ENCODE results near the gene ABHD17C.
A peak's percentile ranks its signal among the peaks of the same experiment; 100 is the strongest.

Gene ABHD17C

GRCh38 chr15:80769153-80769828 lies 74.2 kb downstream of the ABHD17C start:
- no peak for DNase-seq

- no peak for DNase-seq
Observed at GRCh38 chr15:80769829-80770705, 75.0 kb downstream of the ABHD17C start.

DNA sequence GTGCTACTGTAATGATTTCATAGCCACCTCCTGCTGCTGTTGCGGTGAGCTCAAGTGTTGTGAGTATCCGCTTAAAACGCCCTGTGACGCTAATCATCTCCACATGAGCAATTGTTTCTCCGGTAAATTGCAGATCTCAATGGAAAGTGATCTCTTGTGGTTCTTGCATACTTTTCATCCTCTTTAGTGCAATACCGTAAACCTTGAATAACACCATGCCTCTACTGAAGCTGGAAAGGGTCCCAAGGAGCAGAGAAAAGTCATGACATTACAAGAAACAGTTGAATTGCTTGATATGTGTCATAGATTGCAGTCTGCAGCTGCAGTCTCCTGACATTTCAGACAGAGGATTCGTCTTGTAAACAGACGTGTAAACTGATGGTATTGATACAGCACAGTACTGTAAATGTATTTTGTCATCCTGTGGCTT lies 78.0 kb downstream of the ABHD17C start:
- DNase-seq = no peak

DNA sequence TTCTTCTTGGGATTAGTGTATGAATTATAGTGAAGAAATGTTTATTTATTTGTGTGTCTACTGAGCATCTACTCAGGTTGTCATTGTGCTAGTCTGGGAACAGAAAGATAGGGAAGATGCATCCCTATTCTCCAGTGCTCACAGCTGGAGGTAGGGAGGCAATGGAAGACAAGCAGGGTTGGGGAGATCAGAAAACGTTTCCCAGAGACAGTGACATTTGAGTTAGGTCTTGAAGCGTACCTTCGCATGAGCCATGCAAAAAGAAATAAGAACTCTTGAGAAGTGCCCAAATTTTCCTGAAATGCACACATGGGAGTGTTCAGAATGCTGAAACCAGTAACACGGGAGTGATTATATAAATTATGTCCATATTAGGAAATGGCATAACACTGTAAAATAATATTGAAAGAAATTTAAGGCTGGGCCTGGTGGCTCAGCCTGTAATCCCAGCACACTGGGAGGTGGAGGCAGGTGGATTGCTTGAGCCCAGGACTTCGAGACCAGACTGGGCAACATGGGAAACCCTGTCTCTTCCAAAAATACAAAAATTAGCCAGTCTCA lies 78.8 kb downstream of the ABHD17C start:
- no peak for DNase-seq

DNA sequence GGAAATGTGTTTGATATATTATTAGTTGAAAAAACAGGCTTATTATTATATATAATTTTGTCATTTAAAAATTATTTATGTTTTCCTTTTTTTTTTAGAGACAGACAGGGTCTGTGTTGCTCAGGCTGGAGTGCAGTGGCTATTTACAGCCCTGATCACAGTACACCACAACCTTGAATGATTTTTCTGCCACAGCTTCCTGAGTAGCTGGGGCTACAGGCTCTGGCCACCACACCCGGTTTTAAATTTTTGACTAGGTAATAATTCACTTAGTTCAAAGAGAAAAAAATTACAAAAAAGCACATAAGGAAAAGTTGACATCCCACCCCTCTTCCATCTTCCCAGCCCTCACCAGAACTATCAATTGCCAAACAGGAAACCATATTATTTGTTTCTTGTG lies 79.4 kb downstream of the ABHD17C start:
- no peak for DNase-seq

DNA sequence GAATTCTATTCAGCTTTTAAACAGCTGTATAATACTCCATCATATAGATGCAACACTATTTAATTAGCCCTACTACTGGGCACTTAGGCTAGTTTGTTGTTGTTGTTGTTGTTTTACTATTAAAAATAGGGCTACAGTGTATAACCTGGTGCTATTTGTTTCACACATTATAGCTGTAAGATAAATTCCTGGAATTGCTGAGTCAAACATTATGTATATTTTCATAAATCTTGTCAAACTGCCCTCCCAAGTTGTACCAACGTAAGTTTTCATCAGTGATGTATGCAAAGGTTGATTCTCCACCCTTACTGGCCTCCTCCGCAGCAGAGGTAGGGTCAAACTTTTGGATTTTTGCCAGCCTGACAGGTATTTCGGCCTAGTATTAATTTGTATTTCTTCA lies 80.2 kb downstream of the ABHD17C start:
- no peak for DNase-seq

GRCh38 chr15:80776420-80777045 lies 81.4 kb downstream of the ABHD17C start:
- peak; percentile 41 to 85 for DNase-seq

- peak in 1 of 2 experiments; percentile 7 for DNase-seq
Observed at GRCh38 chr15:80777137-80777536, 82.0 kb downstream of the ABHD17C start.

DNA sequence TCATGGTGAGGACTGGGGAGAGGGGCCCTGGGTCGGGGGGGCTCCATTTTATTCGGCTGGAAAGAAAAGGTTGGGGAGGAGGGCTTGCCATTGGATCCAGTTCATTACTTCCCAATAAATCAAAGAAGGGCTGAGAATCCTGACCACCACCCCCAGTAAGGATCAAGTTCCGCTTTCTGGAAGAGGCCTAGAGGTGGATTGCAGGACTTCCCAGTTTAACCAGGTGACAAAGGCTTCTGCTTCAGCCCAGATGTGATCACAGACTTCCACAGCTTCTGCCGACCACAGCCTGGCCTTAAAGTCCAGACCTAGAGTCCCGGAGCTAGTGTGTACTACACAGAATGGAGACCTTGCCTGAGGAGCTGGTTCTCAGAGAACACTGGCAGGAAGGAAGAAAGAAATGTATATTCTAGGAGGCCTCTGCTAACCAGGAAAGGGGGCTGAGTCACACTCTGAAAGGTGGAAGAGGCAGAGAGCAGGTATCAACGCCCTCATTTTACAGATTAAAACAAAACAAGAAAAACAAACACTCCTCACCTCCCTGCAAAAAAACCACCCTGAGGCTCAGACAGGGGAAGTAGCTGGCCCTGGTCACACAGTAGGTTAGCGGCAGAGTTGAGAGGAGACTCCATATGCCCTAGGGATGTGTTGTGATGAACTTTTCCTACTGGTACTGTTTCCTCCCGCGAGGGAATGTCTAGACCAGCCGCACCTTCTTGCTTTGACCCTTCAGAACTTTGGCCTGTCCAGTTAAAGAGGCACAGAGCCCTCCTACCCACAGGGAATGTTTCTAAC lies 82.9 kb downstream of the ABHD17C start:
- no peak for DNase-seq

- no peak for DNase-seq
Observed at GRCh38 chr15:80778621-80778963, 83.5 kb downstream of the ABHD17C start.

DNA sequence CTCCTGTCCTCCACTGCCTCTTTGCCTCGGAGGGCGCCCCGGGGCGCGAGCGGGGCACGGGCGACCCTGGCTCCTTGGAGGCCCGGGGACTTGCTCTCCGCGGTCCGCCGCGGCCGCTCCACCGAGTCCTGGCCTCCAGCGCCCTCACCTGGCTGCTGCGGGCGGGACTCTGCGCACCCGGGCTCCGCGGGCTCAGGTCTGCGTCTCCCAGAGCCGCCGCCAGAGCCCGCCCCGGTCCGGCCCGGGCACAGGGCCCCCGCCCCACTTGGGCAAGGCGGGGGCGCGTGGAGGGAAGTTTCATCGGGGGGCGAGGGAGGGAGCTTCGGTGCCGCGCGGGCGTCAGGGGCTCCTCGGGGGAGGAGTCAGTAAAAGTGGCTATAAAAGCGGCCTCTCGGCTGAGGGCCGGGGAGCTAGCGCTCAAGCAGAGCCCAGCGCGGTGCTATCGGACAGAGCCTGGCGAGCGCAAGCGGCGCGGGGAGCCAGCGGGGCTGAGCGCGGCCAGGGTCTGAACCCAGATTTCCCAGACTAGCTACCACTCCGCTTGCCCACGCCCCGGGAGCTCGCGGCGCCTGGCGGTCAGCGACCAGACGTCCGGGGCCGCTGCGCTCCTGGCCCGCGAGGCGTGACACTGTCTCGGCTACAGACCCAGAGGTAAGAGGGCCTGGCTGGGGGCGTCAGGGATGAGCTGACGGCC lies 84.0 kb downstream of the ABHD17C start, which contains the start of gene CEMIP:
TSS of gene CEMIP (plus strand) at position 407 of the 694 bp plus-strand sequence. CDS start 94,510 bp downstream, outside the sequence.
- DNase-seq = peak; percentile 23 to 93

GRCh38 chr15:80779658-80780415 lies 84.7 kb downstream of the ABHD17C start:
- DNase-seq = peak; percentile 42 to 77

DNA sequence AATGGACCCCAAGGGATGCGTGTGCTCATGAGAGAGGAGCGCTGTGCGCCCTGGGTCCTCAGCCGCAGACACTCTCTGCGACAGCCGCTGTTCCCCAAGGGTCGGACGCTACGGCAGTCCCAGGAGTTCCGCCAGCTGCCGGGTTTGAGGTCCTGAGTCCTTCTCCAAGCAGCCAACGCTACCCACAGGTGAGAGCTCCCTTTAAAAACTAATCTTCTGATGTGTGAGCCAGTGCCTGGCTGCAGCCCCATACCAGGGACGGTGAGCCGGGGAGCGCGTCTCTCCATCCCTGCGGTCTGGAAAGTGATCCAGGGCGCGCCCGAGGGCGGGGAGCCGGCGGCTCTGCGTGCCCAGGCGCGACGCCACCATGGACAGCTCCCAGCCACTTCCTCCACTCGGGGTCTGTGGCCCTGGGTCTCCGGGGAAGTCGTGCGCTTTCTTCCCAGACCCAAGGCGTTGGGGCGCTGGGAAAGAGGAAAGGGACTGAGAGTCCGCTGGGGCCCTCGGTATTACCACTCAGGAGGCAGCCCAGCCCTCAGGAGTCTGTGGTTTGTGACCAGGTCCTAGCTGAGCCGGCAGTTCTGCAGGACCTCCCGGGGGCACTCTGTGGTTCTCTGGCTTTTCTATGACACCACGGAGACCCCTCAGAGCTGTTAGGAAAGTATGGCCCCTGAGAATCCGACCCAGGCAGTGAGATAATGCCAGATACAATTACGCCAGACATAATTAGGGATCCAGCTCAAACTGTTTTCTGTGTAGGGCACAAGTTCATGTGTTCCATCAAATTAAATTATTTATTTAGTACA lies 85.5 kb downstream of the ABHD17C start:
- DNase-seq = peak in 1 of 2 experiments; percentile 58

- DNase-seq = peak in 1 of 2 experiments; percentile 12
Observed at GRCh38 chr15:80783260-80783659, 88.2 kb downstream of the ABHD17C start.

- DNase-seq = no peak
Observed at GRCh38 chr15:80785335-80785734, 90.2 kb downstream of the ABHD17C start.

- DNase-seq = no peak
Observed at GRCh38 chr15:80785811-80786354, 90.8 kb downstream of the ABHD17C start.

DNA sequence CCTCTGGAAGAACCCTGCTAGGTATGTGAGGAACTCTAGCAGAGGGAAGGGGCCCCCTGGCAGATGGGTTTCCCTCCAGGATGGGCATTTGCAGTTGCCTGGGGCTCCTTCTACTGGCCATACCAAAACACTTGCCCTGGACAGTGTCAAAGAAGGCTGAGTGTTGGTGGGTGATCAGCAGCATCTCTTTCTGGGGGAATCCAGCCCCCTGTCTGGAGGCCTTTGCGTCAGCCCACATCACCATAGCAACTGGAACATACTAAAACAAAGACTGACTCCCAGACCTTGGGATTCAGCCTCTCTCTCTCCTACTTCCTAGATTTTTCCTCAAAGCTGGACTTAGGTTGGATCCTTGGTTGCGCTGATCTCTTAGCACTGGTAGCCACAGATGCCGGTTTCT lies 92.2 kb downstream of the ABHD17C start:
- no peak for DNase-seq

DNA sequence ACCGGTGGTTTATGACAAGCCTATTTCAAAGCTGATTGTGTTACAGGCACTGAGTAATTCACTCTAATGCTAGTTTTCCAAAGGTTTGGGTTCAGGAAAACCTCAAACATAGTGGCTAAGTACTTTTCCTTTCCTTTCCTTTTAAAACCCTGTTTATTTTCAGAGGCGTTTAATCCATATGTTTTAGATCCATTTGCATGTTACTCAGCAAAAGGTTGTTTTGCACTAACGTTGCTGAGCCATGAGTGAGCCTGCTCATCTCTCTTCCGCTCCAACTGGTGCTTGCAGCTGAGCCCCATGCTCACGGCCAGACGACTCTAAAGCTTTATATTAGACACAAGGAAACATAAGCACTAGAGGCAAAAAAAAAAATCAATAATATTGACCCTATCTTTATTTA lies 93.4 kb downstream of the ABHD17C start:
- no peak for DNase-seq

DNA sequence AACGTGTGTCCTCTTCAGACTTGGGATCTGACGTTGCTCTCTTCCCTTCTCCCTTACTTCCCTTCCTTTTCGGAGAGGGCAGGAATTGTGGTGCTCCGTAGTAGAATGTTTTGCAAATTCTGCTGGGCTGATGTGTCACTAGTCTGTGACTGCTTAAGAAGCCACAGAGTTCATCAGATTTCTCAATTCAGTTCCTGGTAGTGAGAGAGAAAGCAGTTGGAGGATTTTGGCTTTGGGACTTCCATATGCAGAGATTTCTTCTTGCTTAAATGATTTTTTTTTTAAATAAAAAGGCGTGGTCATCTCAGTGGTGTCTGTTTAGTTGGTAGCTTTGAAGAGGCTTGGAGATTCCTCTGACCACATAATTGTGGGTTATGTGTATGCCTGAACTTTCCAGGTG lies 94.2 kb downstream of the ABHD17C start:
- no peak for DNase-seq

GRCh38 chr15:80789796-80790195 lies 94.7 kb downstream of the ABHD17C start:
- no peak for DNase-seq

Data from NCI-H526 (cell line).